Stimulated activated CD8-positive, alpha-beta memory T cell treated with anti-CD3 and anti-CD28 coated beads, Interleukin-15, amount 100 ng/mL, for 48 hours (primary cell): Measurements from ENCODE around the gene METTL25B.
A peak's percentile ranks its signal among the peaks of the same experiment; 100 is the strongest.
"Not testable (repeated sequence)": the region's sequence is repeated elsewhere in the genome, so short reads cannot be mapped to it uniquely, and the experiment has no call there.

Source experiments
- DNase-seq, 2 donors: peaks; one replicate each; pipeline ENCODE4 v3.0.0-alpha.2; 2020; ENCODE audit warnings: low read depth in 2 of 2

The METTL25B gene

GRCh38 chr1:156747742-156748669 is 19.7 kb downstream of the METTL25B start:
- DNase-seq, result no peak

DNA sequence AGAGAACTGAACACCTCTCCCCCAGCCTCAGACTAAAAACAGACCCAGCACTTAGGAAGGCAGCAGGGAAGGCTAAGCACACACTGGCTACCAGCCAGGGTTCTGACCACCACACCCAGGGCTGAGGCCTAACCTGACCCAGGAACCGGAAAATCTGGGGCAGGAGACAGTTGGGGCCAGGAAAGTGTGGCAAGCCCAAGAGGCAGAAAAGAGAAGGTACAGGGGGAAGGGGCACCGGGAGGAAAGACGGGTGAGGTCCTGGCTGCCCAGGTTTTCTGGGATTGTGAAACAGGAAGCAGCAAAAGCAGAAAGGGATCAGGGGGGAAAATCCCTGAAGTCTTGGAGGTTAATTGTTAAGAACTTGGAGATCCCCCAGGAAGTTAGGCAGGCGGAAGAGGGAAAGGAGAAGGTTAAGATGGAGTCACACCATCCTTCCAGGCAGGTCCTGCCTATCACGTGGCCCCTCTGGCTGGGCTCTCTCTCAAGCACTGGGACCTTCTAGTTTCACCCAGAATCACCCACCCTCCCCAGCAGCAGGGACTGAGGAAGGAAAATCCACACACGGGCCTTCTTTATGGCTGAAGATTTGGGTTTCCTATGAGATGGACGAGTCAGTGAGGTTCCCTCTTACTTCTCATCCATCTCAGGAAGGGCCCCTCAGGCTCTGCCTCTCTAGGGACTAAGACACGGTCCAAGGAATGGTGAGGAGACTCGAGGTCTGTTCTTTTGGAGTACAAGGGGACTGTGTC is 20.6 kb downstream of the METTL25B start:
- DNase-seq, result no peak

DNA sequence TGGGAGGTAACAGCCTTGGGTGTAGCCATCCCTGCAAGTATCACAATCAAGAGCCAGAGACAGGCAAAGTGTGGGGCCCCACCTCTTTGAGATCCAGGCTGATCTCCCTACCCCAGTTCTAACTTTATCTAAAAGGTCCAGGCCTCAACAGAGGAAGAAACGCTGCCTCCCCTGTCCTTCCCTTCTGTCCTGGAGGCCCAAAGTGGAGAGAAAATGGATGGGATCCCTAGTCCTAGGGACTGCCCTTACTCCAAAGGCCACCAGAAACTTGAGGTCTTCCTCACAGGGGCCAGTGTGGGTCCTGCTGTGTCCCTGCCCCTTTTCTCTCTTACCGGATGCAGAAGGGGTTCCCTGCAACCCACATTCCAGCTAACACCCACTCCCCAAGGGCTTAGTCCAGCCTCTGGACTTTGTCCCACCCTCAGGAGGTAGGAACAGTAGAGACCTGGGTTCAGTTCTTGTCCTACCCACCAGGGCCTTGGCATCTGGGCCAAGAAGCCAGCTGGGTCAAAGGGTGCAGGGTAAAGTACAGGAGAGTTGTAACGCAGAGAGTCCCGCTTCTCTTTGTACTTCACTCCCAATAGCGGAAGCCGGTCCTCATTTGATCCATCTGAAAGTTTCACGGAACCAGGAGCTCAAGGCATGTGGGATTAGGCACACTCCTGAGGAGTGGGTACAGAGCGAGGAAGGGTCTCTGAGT is 21.3 kb downstream of the METTL25B start:
- DNase-seq, result no peak

GRCh38 chr1:156750191-156750672 is 22.0 kb downstream of the METTL25B start:
- DNase-seq, result peak in 1 of 2 donors; percentile 40

DNA sequence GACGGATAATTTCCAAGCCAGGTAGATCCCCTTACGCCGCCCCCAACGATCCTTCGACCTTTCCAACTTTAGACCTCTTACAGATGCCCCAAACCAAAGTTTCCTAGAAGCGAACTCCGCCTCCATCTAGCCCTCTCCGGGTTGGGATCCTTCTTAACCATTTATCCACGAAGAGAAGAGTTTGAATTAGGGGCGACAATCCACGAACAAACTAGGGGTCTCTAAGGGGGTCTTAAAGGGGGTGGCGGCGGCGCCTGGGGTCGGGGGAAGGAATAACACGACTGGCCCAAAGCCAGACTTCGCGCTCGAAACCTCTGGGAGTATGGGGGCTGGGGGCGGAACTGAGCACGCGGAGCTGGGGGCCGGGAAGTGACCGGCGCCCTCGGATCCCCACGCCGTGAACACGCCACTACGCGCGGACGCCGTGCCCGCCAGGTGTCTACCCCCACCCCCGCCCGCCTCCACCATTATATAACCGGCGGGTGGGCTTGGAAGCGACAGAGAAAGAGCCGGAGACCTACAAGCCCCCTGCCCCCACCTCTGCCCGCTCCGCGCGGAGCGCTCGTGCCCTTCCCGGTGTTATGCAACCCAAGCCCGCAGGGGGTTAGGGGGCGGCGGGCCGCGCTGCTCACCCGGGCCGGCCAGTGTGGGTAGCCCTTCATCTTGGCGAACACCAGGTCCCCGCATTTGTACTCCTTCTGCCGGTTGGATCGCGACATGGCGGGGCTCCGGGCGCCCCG is 22.6 kb downstream of the METTL25B start:
- DNase-seq, result no peak

DNA sequence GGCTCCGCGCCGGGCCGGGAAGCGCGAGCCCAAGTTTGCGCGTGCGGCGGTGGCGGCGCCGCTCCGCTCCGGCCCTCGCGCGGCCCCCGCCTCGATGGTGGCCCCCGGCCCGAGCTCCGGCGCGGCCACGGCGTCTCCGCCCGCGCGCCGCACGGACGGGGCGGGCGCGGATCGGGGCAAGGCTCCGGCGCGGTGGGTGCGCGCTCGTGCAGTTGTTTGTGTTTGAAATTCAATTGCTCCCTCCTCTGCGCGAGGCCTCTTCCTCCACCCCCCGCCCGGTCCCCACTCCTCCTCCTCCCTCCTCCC is 23.1 kb downstream of the METTL25B start, which contains the start of gene HDGF:
TSS of gene HDGF (minus strand) at position 225 of the 306 bp plus-strand sequence. CDS start 246 bp downstream, outside the sequence.
- no peak for DNase-seq

GRCh38 chr1:156751757-156752481 is 23.6 kb downstream of the METTL25B start:
- peak; percentile 94 to 98 for DNase-seq

GRCh38 chr1:156752843-156753482 is 24.7 kb downstream of the METTL25B start:
- no peak for DNase-seq

GRCh38 chr1:156754219-156754618 is 25.9 kb downstream of the METTL25B start:
- DNase-seq, result no peak

- no peak for DNase-seq
These were observed 27.3 kb downstream of the METTL25B start for GRCh38 chr1:156755527-156755950.

DNA sequence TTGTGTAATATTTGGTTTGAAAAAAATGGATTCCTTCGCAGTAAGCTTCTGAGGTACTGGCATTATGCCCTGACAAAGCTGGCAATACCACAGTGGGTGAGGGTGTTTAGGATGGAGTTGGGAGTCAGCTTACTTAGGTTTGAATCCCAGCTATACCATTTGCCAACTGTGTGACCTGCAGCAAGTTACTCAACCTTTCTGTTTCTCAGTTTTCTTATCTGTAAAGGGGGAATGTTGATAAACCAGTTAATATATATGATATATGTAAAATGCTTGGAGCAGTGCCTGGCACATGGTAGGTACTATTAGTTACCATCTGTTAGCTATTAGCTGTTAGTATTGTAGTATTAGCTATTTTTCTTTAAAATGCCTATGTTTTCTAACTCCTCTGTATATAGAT is 28.1 kb downstream of the METTL25B start:
- DNase-seq, result no peak

GRCh38 chr1:156757572-156758253 is 29.4 kb downstream of the METTL25B start:
- DNase-seq, result not testable (repeated sequence)

GRCh38 chr1:156760092-156760795 is 32.0 kb downstream of the METTL25B start:
- no peak for DNase-seq

GRCh38 chr1:156760796-156761104 is 32.5 kb downstream of the METTL25B start:
- no peak for DNase-seq

GRCh38 chr1:156765136-156765535 is 36.9 kb downstream of the METTL25B start:
- DNase-seq, result not testable (repeated sequence)

- DNase-seq, result no peak
These were observed 37.4 kb downstream of the METTL25B start for GRCh38 chr1:156765666-156766065.

DNA sequence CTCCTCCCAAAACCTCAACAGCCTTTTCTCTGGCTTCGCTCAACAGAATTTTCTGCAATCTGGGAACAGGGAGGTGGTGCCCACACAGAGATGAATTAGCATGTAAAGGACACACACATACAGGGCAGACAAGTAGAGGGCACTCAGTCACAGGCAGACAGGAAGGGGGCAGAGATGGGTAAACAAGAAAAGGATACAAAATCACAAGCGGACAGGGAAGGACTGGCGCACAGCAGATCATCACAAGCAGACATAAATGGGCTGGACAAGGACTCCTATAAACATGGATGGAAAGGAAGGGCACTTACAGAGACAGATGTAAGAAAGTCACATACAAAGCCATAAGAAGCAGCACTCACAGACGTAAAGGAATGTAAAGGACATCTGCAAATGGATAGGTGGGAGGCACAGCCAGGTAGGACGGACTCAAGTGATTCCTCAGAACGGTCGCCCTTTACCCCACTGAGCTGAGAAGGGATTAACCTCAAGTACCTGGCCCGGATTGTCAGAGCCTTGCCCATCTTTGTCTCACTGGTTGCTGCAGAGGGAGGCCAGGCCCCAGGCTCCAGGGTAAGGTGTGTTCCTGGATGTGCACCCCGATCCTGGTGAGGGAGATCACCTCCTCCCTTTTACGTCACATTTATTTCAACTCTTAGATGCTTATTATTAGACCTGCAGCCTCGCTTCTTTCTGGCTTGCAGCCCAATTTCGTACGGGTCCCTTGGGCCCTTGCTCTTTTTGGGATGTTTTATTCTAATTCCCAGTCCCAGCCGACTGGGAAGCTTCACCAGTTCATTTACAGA is 38.2 kb downstream of the METTL25B start:
- DNase-seq, result no peak
